IMR-90 (cell line): ENCODE data around the gene TGM2. TPM values are rescaled to one million over a fixed set of nuclear protein-coding genes. Genes with fewer than 3 reads are reported as not detected.

Experiments used
- ATAC-seq: fragments of 200-7000 bp; cut with Tn5 transposase; 2 replicates; pipeline ENCODE4 v1.9.1; 2020; ENCODE audit warnings: low read depth, mild to moderate bottlenecking, moderate library complexity
- BruUV-seq: library from RNA; stranded (reverse); fragments of 400-500 nt; replicated peaks from 2 replicates; lab custom pipeline; 2021; lab: Mats Ljungman, UMichigan
- CTCF ChIA-PET: fragments of 300-600 bp; formaldehyde crosslinking; extraction: SDS; loops from one replicate; lab custom pipeline; 2021; ENCODE audit warnings: antibody characterized with exemption; lab: Yijun Ruan, JAX
- POLR2A ChIA-PET: fragments of 300-600 bp; sonication (Branson Sonifier 250); formaldehyde crosslinking; loops from one replicate; lab custom pipeline; 2022; ENCODE audit warnings: antibody characterized with exemption; ENCODE audit not compliant: unreplicated experiment; lab: Charles Lee
- DNase-seq: peaks from one replicate; pipeline ENCODE4 v3.0.0; 2013
- H2AFZ ChIP-seq: replicated peaks from 2 replicates; pipeline ENCODE3; 2013; ENCODE audit warnings: low read length, mild to moderate bottlenecking; ENCODE audit not compliant: poor library complexity
- H2AK5ac ChIP-seq: 2 replicates; pipeline ENCODE4 v1.6.1; 2013; ENCODE audit warnings: low read depth, low read length, inconsistent platforms
- H2AK9ac ChIP-seq: replicated peaks from 2 replicates; pipeline ENCODE3; 2013; ENCODE audit warnings: mild to moderate bottlenecking, low read depth, low read length, moderate library complexity; ENCODE audit not compliant: poor library complexity
- H2BK120ac ChIP-seq: 2 replicates; pipeline ENCODE4 v1.6.1; 2013; ENCODE audit warnings: low read depth, low read length, inconsistent platforms
- H2BK15ac ChIP-seq: 3 replicates; pipeline ENCODE4 v1.6.1; 2013; ENCODE audit warnings: low read depth, low read length, inconsistent platforms
- H2BK20ac ChIP-seq: 2 replicates; pipeline ENCODE4 v1.6.1; 2013; ENCODE audit warnings: low read depth, mild to moderate bottlenecking, inconsistent platforms, low read length, moderate library complexity
- H2BK5ac ChIP-seq: 2 replicates; pipeline ENCODE4 v1.6.1; 2013; ENCODE audit warnings: mild to moderate bottlenecking, low read depth, low read length, inconsistent platforms; ENCODE audit not compliant: poor library complexity, severe bottlenecking
- H3K14ac ChIP-seq: replicated peaks from 2 replicates; pipeline ENCODE4 v1.6.1; 2013; ENCODE audit warnings: low read depth, low read length, inconsistent platforms
- H3K18ac ChIP-seq: 2 replicates; pipeline ENCODE4 v1.6.1; 2013; ENCODE audit warnings: low read depth, low read length, control low read depth
- H3K23ac ChIP-seq: 2 replicates; pipeline ENCODE4 v1.6.1; 2013; ENCODE audit warnings: low read depth, low read length, inconsistent platforms
- H3K27ac ChIP-seq: 2 replicates; pipeline ENCODE4 v1.5.1; 2013; ENCODE audit warnings: mild to moderate bottlenecking, control low read depth, low read length; ENCODE audit not compliant: insufficient read depth
- H3K27me3 ChIP-seq: 2 replicates; pipeline ENCODE4 v1.6.1; 2013; ENCODE audit warnings: low read length; ENCODE audit not compliant: control insufficient read depth, insufficient read depth
- H3K36me3 ChIP-seq: 2 replicates; pipeline ENCODE4 v1.6.1; 2013; ENCODE audit warnings: low read length, mixed read lengths; ENCODE audit not compliant: control insufficient read depth, insufficient read depth
- H3K4ac ChIP-seq: 2 replicates; pipeline ENCODE4 v1.6.1; 2013; ENCODE audit warnings: low read depth, low read length, inconsistent platforms
- H3K4me1 ChIP-seq: 2 replicates; pipeline ENCODE4 v1.6.1; 2013; ENCODE audit warnings: low read length, mixed read lengths; ENCODE audit not compliant: control insufficient read depth, insufficient read depth
- H3K4me2 ChIP-seq: 2 replicates; pipeline ENCODE4 v1.6.1; 2013; ENCODE audit warnings: low read depth, mild to moderate bottlenecking, control low read depth, low read length, moderate library complexity
- H3K4me3 ChIP-seq: 2 replicates; pipeline ENCODE4 v1.5.1; 2013; ENCODE audit warnings: low read depth, mild to moderate bottlenecking, control low read depth, low read length, moderate library complexity; ENCODE audit not compliant: insufficient read depth
- H3K56ac ChIP-seq: 2 replicates; pipeline ENCODE4 v1.6.1; 2013; ENCODE audit warnings: low read length, inconsistent platforms; ENCODE audit not compliant: insufficient read depth; ENCODE audit errors: extremely low read depth
- H3K79me1 ChIP-seq, 2 experiments: 2 replicates each; pipeline ENCODE4 v1.6.1; 2013; ENCODE audit warnings: low read length in 2 of 2, inconsistent platforms in 1 of 2, low read depth in 1 of 2
- H3K9ac ChIP-seq: 2 replicates; pipeline ENCODE4 v1.6.1; 2013; ENCODE audit warnings: low read depth, low read length, control low read depth
- H3K9me1 ChIP-seq: 2 replicates; pipeline ENCODE4 v1.6.1; 2013; ENCODE audit warnings: low read length, inconsistent platforms; ENCODE audit not compliant: insufficient read depth
- H3K9me3 ChIP-seq: 2 replicates; pipeline ENCODE4 v1.6.1; 2013; ENCODE audit warnings: low read length; ENCODE audit not compliant: control insufficient read depth, insufficient read depth
- H4K20me1 ChIP-seq: 2 replicates; pipeline ENCODE4 v1.6.1; 2013; ENCODE audit warnings: low read length, inconsistent platforms; ENCODE audit not compliant: insufficient read depth
- H4K5ac ChIP-seq: 2 replicates; pipeline ENCODE4 v1.6.1; 2013; ENCODE audit warnings: mild to moderate bottlenecking, low read depth, low read length, control low read depth
- H4K8ac ChIP-seq, 2 experiments: 2 replicates each; pipeline ENCODE4 v1.6.1; 2013; ENCODE audit warnings: low read depth in 2 of 2, low read length in 2 of 2, control low read depth in 1 of 2, inconsistent platforms in 1 of 2
- H4K91ac ChIP-seq: 2 replicates; pipeline ENCODE4 v1.6.1; 2013; ENCODE audit warnings: low read depth, low read length, inconsistent platforms; ENCODE audit not compliant: insufficient read depth
- BHLHE40 ChIP-seq: fragments of 150-350 bp; IDR thresholded peaks from 2 replicates; pipeline ENCODE4 v1.6.1; 2016; ENCODE audit warnings: mild to moderate bottlenecking, low read depth, low read length
- CHD1 ChIP-seq: IDR thresholded peaks from 2 replicates; pipeline ENCODE4 v1.6.1; 2012; ENCODE audit warnings: low read depth, low read length, improper control_type of control experiment
- RCOR1 ChIP-seq: IDR thresholded peaks from 2 replicates; pipeline ENCODE4 v1.6.1; 2012; ENCODE audit warnings: mild to moderate bottlenecking, low read length, improper control_type of control experiment; ENCODE audit not compliant: insufficient replicate concordance
- RFX5 ChIP-seq: IDR thresholded peaks from 2 replicates; pipeline ENCODE4 v1.8.0; 2012; ENCODE audit warnings: low read depth, mild to moderate bottlenecking, low read length, moderate library complexity
- WGBS, 2 experiments: methylation state at CpG; one replicate each; pipeline versions ENCODE4 v1.1.5 to v1.1.7; 2013; ENCODE audit warnings: missing lambda C conversion rate in 2 of 2; ENCODE audit not compliant: insufficient read length in 1 of 2; ENCODE audit errors: extremely low coverage in 2 of 2; 5-methylcytosine and 5-hydroxymethylcytosine counted together
- dilution Hi-C: fragments of 300-500 bp; cut with HindIII; formaldehyde crosslinking; loops from one replicate; pipeline ENCODE4 v1.14.3; 2018; ENCODE audit warnings: low sequenced_read_pairs; ENCODE audit not compliant: unreplicated experiment
- in situ Hi-C: fragments of 300-500 bp; cut with MboI; formaldehyde crosslinking; loops from 3 replicates; pipeline ENCODE4 v1.14.3; 2019; ENCODE audit warnings: low sequenced_read_pairs, inconsistent platforms, mixed read lengths
- intact Hi-C: fragments of 100-400 bp; cut with micrococcal nuclease; formaldehyde crosslinking; loops from 2 replicates; pipeline ENCODE4 v1.10.0; 2022
- polyA plus RNA-seq, 3 experiments: library from polyadenylated mRNA; depleted of rRNA; stranded (reverse); fragments of >200 nt; gene quantifications; 2 replicates each; pipeline ENCODE4 v1.2.3, GENCODE V29; 2012; ENCODE audit warnings: low replicate concordance in 1 of 3
- total RNA-seq: library from RNA; depleted of rRNA; stranded (reverse); fragments of >200 nt; gene quantifications from 2 replicates; pipeline ENCODE4 v1.2.3, GENCODE V29; 2012

TGM2 gene
- total and polyA plus RNA-seq, 2 of the 4 experiments (the other 2 are of a cell fraction): 239 to 268 TPM

DNA sequence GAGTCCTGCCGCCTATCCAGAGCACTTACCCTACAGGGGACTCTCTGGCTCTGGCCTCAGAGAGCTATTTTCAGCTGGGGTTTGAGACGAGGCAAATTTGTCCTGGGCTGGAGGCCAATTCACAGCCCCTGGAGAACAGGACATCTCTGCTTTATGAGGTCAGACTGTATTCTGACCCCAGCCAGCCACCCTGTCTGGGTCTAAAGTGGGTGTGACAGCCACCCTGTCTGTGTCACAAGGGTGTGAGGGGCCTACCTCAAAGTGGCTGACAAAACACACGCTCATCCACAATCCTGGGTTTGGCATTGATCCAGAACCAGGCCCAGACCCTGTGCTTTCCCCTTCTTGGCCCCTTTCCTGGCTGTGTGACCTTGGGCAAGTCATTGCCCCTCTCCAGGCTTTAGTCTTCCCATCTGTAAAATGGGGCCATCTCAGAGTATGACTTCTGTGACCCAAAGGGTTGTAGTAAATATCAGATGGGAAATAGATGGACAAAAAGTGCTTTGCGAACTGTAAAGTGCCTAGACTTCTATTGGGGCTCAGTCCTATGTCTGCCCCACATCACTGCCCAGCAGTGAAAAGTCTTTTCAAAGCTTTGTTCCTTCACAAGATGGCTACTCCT, 44.1 kb upstream of the TGM2 start:
- H2BK20ac ChIP-seq: peak overlapping the region; percentile 75
- WGBS, 2 experiments: no CpG with 5 or more reads among the region's 4 CpGs
- ATAC-seq (no peak), DNase-seq (no peak)
- in situ Hi-C loops (no loop called here), intact Hi-C loops (no loop called here), dilution Hi-C loops (no loop called here)
- no peaks in the 10 kb centered on the region for H3K79me1 ChIP-seq
- no peak overlapping the region for H3K4me3 ChIP-seq
- H4K8ac ChIP-seq: peak overlapping the region; percentile 42 to 74; a peak in 2 of 4 replicates
- H3K9ac ChIP-seq: no peak overlapping the region
- H4K20me1 ChIP-seq: no peaks in the 10 kb centered on the region
- H3K27me3 ChIP-seq: no peaks in the 10 kb centered on the region
- H2AFZ ChIP-seq: no peak overlapping the region
- H3K14ac ChIP-seq: peak overlapping the region; percentile 89
- H4K91ac ChIP-seq: peak overlapping the region; percentile 66
- no peak overlapping the region for H3K56ac ChIP-seq
- peak overlapping the region; percentile 89 for H2BK120ac ChIP-seq
- H3K4me1 ChIP-seq: peaks cover 10% of the 10 kb centered on the region
- no peak overlapping the region for H3K27ac ChIP-seq
- ChIA-PET CTCF (no interaction called here), POLR2A (no interaction called here)
- H3K9me1 ChIP-seq: peaks cover 13% of the 10 kb centered on the region
- H2BK15ac ChIP-seq: peak overlapping the region; percentile 90; the same call in 2 of the 3 replicates
- BruUV-seq: no TSS peak
- no peak overlapping the region for H2BK5ac ChIP-seq
- H3K9me3 ChIP-seq: no peaks in the 10 kb centered on the region
- H3K4me2 ChIP-seq: no peak overlapping the region
- peak overlapping the region; percentile 93 for H2AK5ac ChIP-seq
- peak overlapping the region; percentile 74 for H4K5ac ChIP-seq
- H3K36me3 ChIP-seq: no peaks in the 10 kb centered on the region
- peak overlapping the region; percentile 90 for H3K4ac ChIP-seq
- peak; percentile 54 for TF ChIP-seq RCOR1
- no peak for TF ChIP-seq CHD1
- TF ChIP-seq BHLHE40: no peak
- TF ChIP-seq RFX5: no peak
- no peak overlapping the region for H3K23ac ChIP-seq
- peak overlapping the region; percentile 60 for H2AK9ac ChIP-seq
- H3K18ac ChIP-seq: peak overlapping the region; percentile 27
